Mononuclear cell (primary cell): Measurements from ENCODE around the gene SMAP1. TPM values are rescaled to one million over a fixed set of nuclear protein-coding genes. Genes with fewer than 3 reads are reported as not detected.

Experiments
- H3K27me3 ChIP-seq: 2 replicates; pipeline ENCODE4 v1.6.0; 2011; ENCODE audit warnings: low read length, control low read depth; ENCODE audit not compliant: insufficient read depth
- H3K4me1 ChIP-seq: 2 replicates; pipeline ENCODE4 v1.5.1; 2011; ENCODE audit warnings: mild to moderate bottlenecking, low read length, control low read depth; ENCODE audit not compliant: insufficient read depth
- H3K4me3 ChIP-seq: 2 replicates; pipeline ENCODE4 v1.5.1; 2011; ENCODE audit warnings: mild to moderate bottlenecking, low read length, moderate library complexity
- H3K9me3 ChIP-seq: 2 replicates; pipeline ENCODE4 v1.5.1; 2011; ENCODE audit warnings: low read depth, mild to moderate bottlenecking, control low read depth, low read length
- total RNA-seq: library from RNA; depleted of rRNA; stranded (reverse); fragments of >200 nt; gene quantifications from one replicate; pipeline ENCODE4 v1.2.3, GENCODE V29; 2012

Gene SMAP1
- total RNA-seq, 1 donor: 25.7 TPM

GRCh38 chr6:70668499-70668812 is 773 bp downstream of the SMAP1 start:
- Histone ChIP-seq H3K4me3 (peak overlapping the region; percentile 84), H3K9me3 (no peaks in the 10 kb centered on the region), H3K4me1 (peaks cover 40% of the 10 kb centered on the region), H3K27me3 (no peaks in the 10 kb centered on the region)

GRCh38 chr6:70669133-70669532 is 1.4 kb downstream of the SMAP1 start:
- Histone ChIP-seq H3K4me1 (peaks cover 40% of the 10 kb centered on the region), H3K27me3 (no peaks in the 10 kb centered on the region), H3K4me3 (no peak overlapping the region), H3K9me3 (no peaks in the 10 kb centered on the region)

GRCh38 chr6:70672549-70672948 is 4.9 kb downstream of the SMAP1 start:
- no peaks in the 10 kb centered on the region for H3K9me3 ChIP-seq
- H3K4me3 ChIP-seq: no peak overlapping the region
- H3K27me3 ChIP-seq: no peaks in the 10 kb centered on the region
- peaks cover 28% of the 10 kb centered on the region for H3K4me1 ChIP-seq

GRCh38 chr6:70673054-70673453 is 5.4 kb downstream of the SMAP1 start:
- Histone ChIP-seq H3K4me3 (no peak overlapping the region), H3K27me3 (no peaks in the 10 kb centered on the region), H3K9me3 (no peaks in the 10 kb centered on the region), H3K4me1 (peaks cover 28% of the 10 kb centered on the region)

GRCh38 chr6:70673601-70674000 is 5.9 kb downstream of the SMAP1 start:
- Histone ChIP-seq H3K4me1 (peaks cover 24% of the 10 kb centered on the region), H3K27me3 (no peaks in the 10 kb centered on the region), H3K9me3 (no peaks in the 10 kb centered on the region), H3K4me3 (no peak overlapping the region)

- Histone ChIP-seq H3K4me1 (peaks cover 13% of the 10 kb centered on the region), H3K27me3 (no peaks in the 10 kb centered on the region), H3K4me3 (no peak overlapping the region), H3K9me3 (no peaks in the 10 kb centered on the region)
These were observed 8.1 kb downstream of the SMAP1 start for GRCh38 chr6:70675822-70676221.

GRCh38 chr6:70676821-70677220 is 9.1 kb downstream of the SMAP1 start:
- peaks cover 7% of the 10 kb centered on the region for H3K4me1 ChIP-seq

GRCh38 chr6:70680396-70680795 is 12.7 kb downstream of the SMAP1 start:
- Histone ChIP-seq H3K4me1 (no peaks in the 10 kb centered on the region), H3K9me3 (no peaks in the 10 kb centered on the region), H3K4me3 (no peak overlapping the region), H3K27me3 (no peaks in the 10 kb centered on the region)

More at GRCh38 chr6:70676821-70677220, 9.1 kb downstream of the SMAP1 start:
- Histone ChIP-seq H3K4me3 (no peak overlapping the region), H3K9me3 (no peaks in the 10 kb centered on the region), H3K27me3 (no peaks in the 10 kb centered on the region)

GRCh38 chr6:70684794-70685493 is 17.3 kb downstream of the SMAP1 start:
- H3K4me1 ChIP-seq: no peaks in the 10 kb centered on the region

GRCh38 chr6:70685494-70686180 is 18.0 kb downstream of the SMAP1 start:
- Histone ChIP-seq H3K27me3 (no peaks in the 10 kb centered on the region), H3K9me3 (no peaks in the 10 kb centered on the region), H3K4me1 (no peaks in the 10 kb centered on the region)

More at GRCh38 chr6:70684794-70685493, 17.3 kb downstream of the SMAP1 start:
- no peaks in the 10 kb centered on the region for H3K9me3 ChIP-seq
- H3K4me3 ChIP-seq: no peak overlapping the region
- no peaks in the 10 kb centered on the region for H3K27me3 ChIP-seq

GRCh38 chr6:70686548-70687133 is 19.0 kb downstream of the SMAP1 start:
- Histone ChIP-seq H3K9me3 (no peaks in the 10 kb centered on the region), H3K4me3 (no peak overlapping the region), H3K27me3 (no peaks in the 10 kb centered on the region), H3K4me1 (no peaks in the 10 kb centered on the region)

More at GRCh38 chr6:70685494-70686180, 18.0 kb downstream of the SMAP1 start:
- H3K4me3 ChIP-seq: no peak overlapping the region

- H3K27me3 ChIP-seq: no peaks in the 10 kb centered on the region
- no peak overlapping the region for H3K4me3 ChIP-seq
- H3K4me1 ChIP-seq: no peaks in the 10 kb centered on the region
- no peaks in the 10 kb centered on the region for H3K9me3 ChIP-seq
These were observed 26.2 kb downstream of the SMAP1 start for GRCh38 chr6:70693887-70694286.

- Histone ChIP-seq H3K27me3 (no peaks in the 10 kb centered on the region), H3K9me3 (no peaks in the 10 kb centered on the region), H3K4me3 (no peak overlapping the region), H3K4me1 (no peaks in the 10 kb centered on the region)
These were observed 26.7 kb downstream of the SMAP1 start for GRCh38 chr6:70694371-70694770.

GRCh38 chr6:70700922-70701876 is 33.5 kb downstream of the SMAP1 start:
- no peak overlapping the region for H3K4me3 ChIP-seq
- no peaks in the 10 kb centered on the region for H3K4me1 ChIP-seq
- no peaks in the 10 kb centered on the region for H3K9me3 ChIP-seq
- H3K27me3 ChIP-seq: no peaks in the 10 kb centered on the region

GRCh38 chr6:70705772-70706171 is 38.1 kb downstream of the SMAP1 start:
- Histone ChIP-seq H3K9me3 (no peaks in the 10 kb centered on the region), H3K27me3 (no peaks in the 10 kb centered on the region), H3K4me3 (no peak overlapping the region), H3K4me1 (no peaks in the 10 kb centered on the region)
